A673 (cell line): ENCODE measurements around the gene TFDP3.

Source experiments
- CTCF ChIP-seq: fragments of 300-800, 200-600 bp; sonication (generic); conservative IDR thresholded peaks from 2 replicates; pipeline ENCODE4 v1.5.1; 2017; ENCODE audit warnings: low read depth, mild to moderate bottlenecking, antibody characterized with exemption, low read length, moderate library complexity, mixed read lengths
- EZH2 ChIP-seq: fragments of 200-600 bp; sonication (generic); IDR thresholded peaks from 2 replicates; pipeline ENCODE4 v1.6.1; 2017; ENCODE audit warnings: borderline replicate concordance, low read depth, mild to moderate bottlenecking, mixed read lengths, antibody characterized with exemption, low read length; ENCODE audit not compliant: poor library complexity, severe bottlenecking

GRCh38 chrX:133215017-133215416, 3.1 kb downstream of the TFDP3 start:
- TF ChIP-seq EZH2 (no peak), CTCF (no peak)
